Stimulated activated CD8-positive, alpha-beta memory T cell treated with anti-CD3 and anti-CD28 coated beads, Interleukin-12 subunit alpha, Interleukin-12 subunit beta, amount 100 ng/mL, for 24 hours (primary cell): ENCODE measurements around the gene PLXNC1.

ENCODE experiments used
- DNase-seq: peaks from one replicate; pipeline ENCODE4 v3.0.0-alpha.2; 2020; ENCODE audit errors: extremely low read depth

PLXNC1 gene

GRCh38 chr12:94338006-94338794 lies 189.8 kb downstream of the PLXNC1 start:
- no peak for DNase-seq

DNA sequence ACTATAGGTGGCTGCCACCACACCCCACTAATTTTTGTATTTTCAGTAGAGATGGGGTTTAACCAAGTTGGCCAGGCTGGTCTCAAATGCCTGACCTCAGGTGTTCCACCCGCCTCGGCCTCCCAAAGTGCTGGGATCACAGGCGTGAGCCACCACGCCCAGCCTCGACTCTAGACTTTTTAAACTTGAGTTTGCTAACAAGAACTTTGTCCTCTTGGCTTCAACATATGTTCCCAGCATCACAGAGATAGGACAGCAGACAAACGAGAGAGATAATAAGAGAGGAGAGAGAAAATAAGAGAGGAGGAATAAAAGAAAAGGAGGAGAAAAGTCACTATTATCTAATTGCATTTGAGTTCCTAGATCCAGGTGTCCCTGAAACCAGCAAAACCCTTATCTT lies 192.2 kb downstream of the PLXNC1 start:
- no peak for DNase-seq

DNA sequence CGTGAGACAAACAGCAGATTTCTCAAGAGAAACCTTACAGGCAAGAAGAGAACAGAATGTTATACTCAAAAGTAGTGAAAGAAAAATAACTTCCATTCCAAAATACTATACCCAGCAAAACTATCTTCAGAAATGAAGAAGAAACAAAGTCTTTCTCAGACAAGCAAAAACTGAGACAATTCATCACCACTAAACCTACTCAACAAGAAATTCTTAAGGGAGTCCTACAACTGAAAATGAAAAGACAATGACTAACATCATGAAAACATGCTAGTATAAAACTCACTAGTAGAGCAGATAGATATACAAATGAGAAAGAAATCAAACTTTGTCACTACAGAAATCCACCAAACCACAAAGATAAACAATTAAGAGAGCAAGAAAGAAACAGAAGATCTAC lies 204.8 kb downstream of the PLXNC1 start:
- DNase-seq = no peak
